Measurements from ENCODE around the gene FHIT. TPM values are rescaled to one million over a fixed set of nuclear protein-coding genes. Genes with fewer than 3 reads are reported as not detected.

FHIT gene
- total and polyA plus RNA-seq, 2 of the 4 experiments (the other 2 are of a cell fraction), result 0.07 TPM; not detected in 1

- Histone ChIP-seq H3K4ac (ENCODE audit: low read depth, low read length) (no peak overlapping the region), H3K36me3 (ENCODE audit: control insufficient read depth, insufficient read depth, low read length) (no peaks in the 10 kb centered on the region), H2BK120ac (ENCODE audit: low read depth, low read length) (no peak overlapping the region), H3K4me3 (ENCODE audit: insufficient read depth, low read depth, low read length) (no peak overlapping the region), H4K91ac (ENCODE audit: insufficient read depth, low read depth, low read length) (no peak overlapping the region), H3K9ac (ENCODE audit: low read depth, low read length) (no peak overlapping the region), H4K8ac (ENCODE audit: low read depth in 2 of 2, low read length in 2 of 2) (no peak overlapping the region), H2BK20ac (ENCODE audit: low read depth, low read length) (no peak overlapping the region), H2AK9ac (replicated peaks; ENCODE audit: low read depth, low read length, poor library complexity) (no peak overlapping the region), H3K18ac (ENCODE audit: low read depth, low read length) (no peak overlapping the region), H2BK5ac (ENCODE audit: low read depth, low read length, poor library complexity, severe bottlenecking) (no peak overlapping the region), H3K9me3 (ENCODE audit: control insufficient read depth, insufficient read depth, low read length) (no peaks in the 10 kb centered on the region), H3K79me1 (ENCODE audit: low read depth in 1 of 2, low read length in 2 of 2) (no peaks in the 10 kb centered on the region), H2AFZ (replicated peaks; ENCODE audit: low read length, poor library complexity) (no peak overlapping the region), H3K4me2 (ENCODE audit: low read depth, low read length) (no peak overlapping the region), H3K23ac (ENCODE audit: low read depth, low read length) (no peak overlapping the region), H2BK15ac (ENCODE audit: low read depth, low read length) (no peak overlapping the region), H4K20me1 (ENCODE audit: insufficient read depth, low read length) (no peaks in the 10 kb centered on the region), H3K14ac (replicated peaks; ENCODE audit: low read depth, low read length) (no peak overlapping the region), H4K5ac (ENCODE audit: low read depth, low read length) (no peak overlapping the region), H2AK5ac (ENCODE audit: low read depth, low read length) (no peak overlapping the region), H3K9me1 (ENCODE audit: insufficient read depth, low read length) (no peaks in the 10 kb centered on the region), H3K27me3 (ENCODE audit: control insufficient read depth, insufficient read depth, low read length) (no peaks in the 10 kb centered on the region), H3K56ac (ENCODE audit: extremely low read depth, insufficient read depth, low read length) (no peak overlapping the region), H3K4me1 (ENCODE audit: control insufficient read depth, insufficient read depth, low read length) (peaks cover 2% of the 10 kb centered on the region; the same call in 1 of the 2 replicates), H3K27ac (ENCODE audit: insufficient read depth, low read length) (no peak overlapping the region)
- ATAC-seq (ENCODE audit: low read depth) (peak; percentile 85), DNase-seq (peak; percentile 90)
- in situ Hi-C loops (cut with MboI; ENCODE audit: low sequenced_read_pairs) (no loop called here), dilution Hi-C loops (cut with HindIII; ENCODE audit: low sequenced_read_pairs, unreplicated experiment) (no loop called here), intact Hi-C loops (cut with micrococcal nuclease) (loop anchor here (10.0 kb wide), 1 partner anchor 1005 kb away; no protein-coding TSS in a partner anchor)
- POLR2A ChIA-PET (ENCODE audit: unreplicated experiment), result no interaction called here
- no CpG with 5 or more reads among the region's 5 CpGs for WGBS, 2 experiments (ENCODE audit: extremely low coverage in 2 of 2, insufficient read length in 1 of 2)
- 0 out of 2 replicates have a peak, but pooled peaks have one; percentile 10 for TF ChIP-seq MAFK (IDR thresholded peaks at IDR 0.05; ENCODE audit: low read depth, low read length)
- TF ChIP-seq FOS (IDR thresholded peaks at IDR 0.05; ENCODE audit: low read depth, low read length), result peak; percentile 96
- TF ChIP-seq CEBPB (IDR thresholded peaks at IDR 0.05; ENCODE audit: low read depth, low read length), result peak; percentile 66
- TF ChIP-seq MAZ (IDR thresholded peaks at IDR 0.05; ENCODE audit: borderline replicate concordance, low read depth, low read length), result no peak
- TF ChIP-seq USF2 (IDR thresholded peaks at IDR 0.05; ENCODE audit: low read depth, low read length), result no peak
- TF ChIP-seq BHLHE40 (IDR thresholded peaks at IDR 0.05; ENCODE audit: low read depth, low read length), result peak; percentile 39; the same call in 1 of the 2 replicates
- BruUV-seq (replicated peaks), result no TSS peak
- CTCF ChIA-PET, result no interaction called here
Observed at GRCh38 chr3:60579734-60580133, 671.5 kb downstream of the FHIT start.
